ENCODE measurements around the gene GLIS1. TPM values are rescaled to one million over a fixed set of nuclear protein-coding genes. Genes with fewer than 3 reads are reported as not detected.

Gene GLIS1
- total and polyA plus RNA-seq, 2 of the 8 experiments (the other 6 are each of a cell fraction or from before 2014, with no cell fraction given), result 0.15 to 0.22 TPM

GRCh38 chr1:53704804-53705445, 34.0 kb downstream of the GLIS1 start:
- peak overlapping the region; percentile 47 for H3K4ac ChIP-seq (replicated peaks; ENCODE audit: insufficient read length, low read depth, low read length)
- H4K20me1 ChIP-seq (replicated peaks in 1 of 2; ENCODE audit: control insufficient read depth in 1 of 2, insufficient read depth in 2 of 2, low read length in 2 of 2), result no peaks in the 10 kb centered on the region
- 17% methylated on average over 8 of the region's 8 CpGs; no CpG with 5 or more reads in 1 of the 2 experiments for WGBS, 2 experiments (ENCODE audit: extremely low coverage in 1 of 2, insufficient coverage in 1 of 2, insufficient read length in 1 of 2, insufficient replicate concordance in 2 of 2, low coverage in 1 of 2, low lambda C conversion rate in 2 of 2, missing lambda C conversion rate in 1 of 2)
- no peak overlapping the region for H3K56ac ChIP-seq (replicated peaks; ENCODE audit: insufficient read length, low read depth, low read length)
- no peaks in the 10 kb centered on the region for H3K79me2 ChIP-seq (ENCODE audit: control insufficient read depth in 1 of 2, insufficient read depth in 2 of 2, low read length in 2 of 2)
- no peak overlapping the region for H2BK15ac ChIP-seq (ENCODE audit: low read length)
- H3K36me3 ChIP-seq (ENCODE audit: control insufficient read depth in 2 of 4, insufficient read depth in 4 of 4, low read length in 3 of 4), result no peaks in the 10 kb centered on the region
- H2BK20ac ChIP-seq (ENCODE audit: low read length), result peak overlapping the region; percentile 91
- H4K5ac ChIP-seq (ENCODE audit: insufficient read length, low read depth, low read length), result peak overlapping the region; percentile 5
- peak overlapping the region; percentile 31; the same call in 1 of the 2 replicates for H3K27ac ChIP-seq (ENCODE audit: low read depth, low read length)
- H4K91ac ChIP-seq (replicated peaks; ENCODE audit: insufficient read length, low read length), result peak overlapping the region; percentile 13
- H3K27me3 ChIP-seq (replicated peaks in 1 of 4; ENCODE audit: control insufficient read depth in 3 of 4, extremely low read depth in 1 of 4, insufficient read depth in 3 of 4, low read length in 3 of 4), result no peaks in the 10 kb centered on the region
- H4K8ac ChIP-seq (ENCODE audit: extremely low read depth, insufficient read depth, low read length), result peak overlapping the region; percentile 58; the same call in 1 of the 2 replicates
- H2BK12ac ChIP-seq (ENCODE audit: low read depth, low read length), result peak overlapping the region; percentile 89; the same call in 1 of the 2 replicates
- H3K14ac ChIP-seq (ENCODE audit: insufficient read length), result no peak overlapping the region
- peak overlapping the region; percentile 60 to 86 for H3K4me2 ChIP-seq (ENCODE audit: insufficient read depth in 1 of 2, low read depth in 2 of 2, low read length in 2 of 2)
- no peak for FAIRE-seq
- peak overlapping the region in 1 of 4 experiments; percentile 26; a peak in 3 of 8 replicates for H3K4me3 ChIP-seq (ENCODE audit: extremely low read depth in 1 of 4, insufficient read depth in 2 of 4, low read depth in 3 of 4, low read length in 4 of 4)
- H3K79me1 ChIP-seq (ENCODE audit: low read depth, low read length), result no peaks in the 10 kb centered on the region
- H2AFZ ChIP-seq (ENCODE audit: low read length), result no peak overlapping the region
- peak in 1 of 2 experiments; percentile 54 for DNase-seq (ENCODE audit: low read depth in 1 of 2, low spot score in 2 of 2)
- H3K18ac ChIP-seq (ENCODE audit: extremely low read depth, low read length), result peak overlapping the region; percentile 49
- peak overlapping the region; percentile 14; the same call in 1 of the 2 replicates for H2BK5ac ChIP-seq (ENCODE audit: low read depth, low read length)
- peak overlapping the region in 1 of 4 experiments; percentile 26; a peak in 2 of 7 replicates for H3K9ac ChIP-seq (replicated peaks in 1 of 4; ENCODE audit: extremely low read depth in 1 of 4, low read depth in 3 of 4, low read length in 3 of 4)
- H2BK120ac ChIP-seq (replicated peaks; ENCODE audit: low read depth, low read length), result peak overlapping the region; percentile 83
- H3K4me1 ChIP-seq (replicated peaks in 1 of 4; ENCODE audit: control insufficient read depth in 3 of 4, insufficient read depth in 4 of 4, low read length in 3 of 4), result peaks cover 21 to 34% (median 29%) of the 10 kb centered on the region in 4 experiments
- ChIA-PET POLR2A (ENCODE audit: partially characterized antibody) (interaction anchor here (0.7 to 1.0 kb wide), 3 partner anchors 8 to 12 kb away, joined by 3 read pairs; no protein-coding TSS in a partner anchor), CTCF (ENCODE audit: partially characterized antibody) (interaction anchor here (0.9 to 4.8 kb wide), 13 partner anchors 10 to 219 kb away, joined by 3 to 28 read pairs (median 3); no protein-coding TSS in a partner anchor)
- no peak overlapping the region for H3K23ac ChIP-seq (ENCODE audit: insufficient read length)
- H2AK5ac ChIP-seq (ENCODE audit: low read depth, low read length), result peak overlapping the region; percentile 2; the same call in 1 of the 2 replicates
- no peaks in the 10 kb centered on the region for H3K9me3 ChIP-seq (ENCODE audit: insufficient read depth in 2 of 2, low read depth in 1 of 2, low read length in 1 of 2)
- H3K23me2 ChIP-seq (ENCODE audit: low read depth, low read length), result no peaks in the 10 kb centered on the region; the same call in 1 of the 2 replicates
- TF ChIP-seq, protein P1, sequence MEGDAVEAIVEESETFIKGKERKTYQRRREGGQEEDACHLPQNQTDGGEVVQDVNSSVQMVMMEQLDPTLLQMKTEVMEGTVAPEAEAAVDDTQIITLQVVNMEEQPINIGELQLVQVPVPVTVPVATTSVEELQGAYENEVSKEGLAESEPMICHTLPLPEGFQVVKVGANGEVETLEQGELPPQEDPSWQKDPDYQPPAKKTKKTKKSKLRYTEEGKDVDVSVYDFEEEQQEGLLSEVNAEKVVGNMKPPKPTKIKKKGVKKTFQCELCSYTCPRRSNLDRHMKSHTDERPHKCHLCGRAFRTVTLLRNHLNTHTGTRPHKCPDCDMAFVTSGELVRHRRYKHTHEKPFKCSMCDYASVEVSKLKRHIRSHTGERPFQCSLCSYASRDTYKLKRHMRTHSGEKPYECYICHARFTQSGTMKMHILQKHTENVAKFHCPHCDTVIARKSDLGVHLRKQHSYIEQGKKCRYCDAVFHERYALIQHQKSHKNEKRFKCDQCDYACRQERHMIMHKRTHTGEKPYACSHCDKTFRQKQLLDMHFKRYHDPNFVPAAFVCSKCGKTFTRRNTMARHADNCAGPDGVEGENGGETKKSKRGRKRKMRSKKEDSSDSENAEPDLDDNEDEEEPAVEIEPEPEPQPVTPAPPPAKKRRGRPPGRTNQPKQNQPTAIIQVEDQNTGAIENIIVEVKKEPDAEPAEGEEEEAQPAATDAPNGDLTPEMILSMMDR (IDR thresholded peaks at IDR 0.05; ENCODE audit: control extremely low read depth in 1 of 3, insufficient read depth in 1 of 3, low read depth in 1 of 3, low read length in 3 of 3), result no peak
- TF ChIP-seq KDM4A (IDR thresholded peaks at IDR 0.05; ENCODE audit: low read depth, low read length, severe bottlenecking) (no peak), ATF3 (IDR thresholded peaks at IDR 0.05; ENCODE audit: insufficient read depth, low read depth, low read length) (no peak), CHD2 (IDR thresholded peaks at IDR 0.05; ENCODE audit: low read length) (no peak), SP4 (IDR thresholded peaks at IDR 0.05; ENCODE audit: low read length) (no peak), EP300 (IDR thresholded peaks at IDR 0.05; ENCODE audit: borderline replicate concordance in 1 of 2, low read depth in 2 of 2, low read length in 2 of 2) (no peak), TCF12 (IDR thresholded peaks at IDR 0.05; ENCODE audit: low read depth, low read length) (no peak), BACH1 (IDR thresholded peaks at IDR 0.05; ENCODE audit: low read length) (no peak), BRCA1 (IDR thresholded peaks at IDR 0.05; ENCODE audit: low read depth, low read length) (no peak)

Data from H1 (cell line).